ENCODE results near the gene ENTPD3. TPM values are rescaled to one million over a fixed set of nuclear protein-coding genes. Genes with fewer than 3 reads are reported as not detected.

Gene ENTPD3
- 2.9 TPM in 1 of 2 replicates, not detected in the other for polyA plus RNA-seq

GRCh38 chr3:40387001-40387894, at the start of gene ENTPD3:
Gene ENTPD3, plus strand, starts transcription at chr3:40387184. Its CDS starts 874 bp downstream, at chr3:40388058.

GRCh38 chr3:40456940-40457823, 70.2 kb downstream of the ENTPD3 start, which contains the start of gene RPL14:
Gene RPL14, plus strand, starts transcription at chr3:40457339. Its CDS starts 133 bp downstream, at chr3:40457472.

GRCh38 chr3:40476478-40477470, 89.8 kb downstream of the ENTPD3 start, which contains the start of gene ZNF619:
Gene ZNF619, plus strand, starts transcription at chr3:40477122. Its CDS starts 858 bp downstream, at chr3:40477980.

Other genes starting within 250 kb of the ENTPD3 start
- 225 and 330 TPM in 2 replicates for gene EIF1B, start 77.5 kb upstream of the ENTPD3 start, polyA plus RNA-seq
- 525 and 600 TPM in 2 replicates for gene RPL14, start 70.2 kb downstream of the ENTPD3 start, polyA plus RNA-seq
- gene ZNF619, start 89.9 kb downstream of the ENTPD3 start, polyA plus RNA-seq, result 0.62 and 1.8 TPM in 2 replicates
- gene ZNF620, start 118.9 kb downstream of the ENTPD3 start, polyA plus RNA-seq, result 0.53 and 2.5 TPM in 2 replicates
- gene ZNF621, start 137.8 kb downstream of the ENTPD3 start, polyA plus RNA-seq, result 3.6 and 6.4 TPM in 2 replicates

Measured in Purkinje cell (primary cell).